ENCODE data around the gene PAM.

The PAM gene

DNA sequence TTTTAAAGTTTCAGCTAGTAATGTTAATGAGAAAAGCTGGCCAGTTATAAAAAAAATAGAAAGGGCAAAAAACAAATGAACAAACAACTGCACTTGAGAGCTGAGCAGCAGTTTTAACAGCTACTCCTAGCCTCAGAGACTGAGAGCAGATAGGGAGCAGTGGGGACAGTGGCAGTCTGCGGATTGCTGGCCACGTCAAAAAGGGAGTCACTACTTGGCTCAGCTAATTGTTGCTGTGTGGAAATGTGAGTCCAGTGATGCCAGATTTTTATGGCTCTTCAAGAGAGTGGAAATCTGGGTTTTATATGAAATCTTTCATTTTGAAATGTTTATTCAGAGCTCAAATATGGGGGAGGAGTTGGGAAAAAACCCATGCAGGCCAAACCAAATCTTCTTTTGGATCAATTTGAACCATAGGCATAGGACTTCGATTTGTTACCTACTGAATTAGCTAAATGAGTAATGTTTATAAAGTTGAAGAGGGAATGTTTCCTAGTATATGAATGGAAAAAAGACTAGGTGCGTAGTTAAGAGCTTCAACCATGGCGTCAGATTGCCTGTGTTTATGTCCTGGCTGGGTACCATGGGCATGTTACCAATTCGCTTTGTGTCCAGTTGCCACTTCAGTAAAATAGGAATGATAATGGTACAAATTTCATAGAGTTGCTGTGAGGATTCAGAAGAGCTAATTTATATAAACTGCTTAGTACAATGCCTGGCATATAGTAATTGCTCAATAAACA is 102.1 kb downstream of the PAM start:
- no peaks in the 10 kb centered on the region for H3K27me3 ChIP-seq (ENCODE audit: insufficient read depth, poor library complexity, severe bottlenecking)
- H3K27ac ChIP-seq (ENCODE audit: poor library complexity, severe bottlenecking): peak overlapping the region; percentile 58
- no peaks in the 10 kb centered on the region for H3K36me3 ChIP-seq (ENCODE audit: low read depth)
- no peaks in the 10 kb centered on the region for H3K9me3 ChIP-seq (ENCODE audit: severe bottlenecking)
- no peak for DNase-seq (ENCODE audit: low spot score)
- no peak for ATAC-seq (ENCODE audit: low read depth)
- H3K4me1 ChIP-seq (ENCODE audit: insufficient read depth, poor library complexity, severe bottlenecking): peaks cover 25% of the 10 kb centered on the region
- TF ChIP-seq, protein P1, sequence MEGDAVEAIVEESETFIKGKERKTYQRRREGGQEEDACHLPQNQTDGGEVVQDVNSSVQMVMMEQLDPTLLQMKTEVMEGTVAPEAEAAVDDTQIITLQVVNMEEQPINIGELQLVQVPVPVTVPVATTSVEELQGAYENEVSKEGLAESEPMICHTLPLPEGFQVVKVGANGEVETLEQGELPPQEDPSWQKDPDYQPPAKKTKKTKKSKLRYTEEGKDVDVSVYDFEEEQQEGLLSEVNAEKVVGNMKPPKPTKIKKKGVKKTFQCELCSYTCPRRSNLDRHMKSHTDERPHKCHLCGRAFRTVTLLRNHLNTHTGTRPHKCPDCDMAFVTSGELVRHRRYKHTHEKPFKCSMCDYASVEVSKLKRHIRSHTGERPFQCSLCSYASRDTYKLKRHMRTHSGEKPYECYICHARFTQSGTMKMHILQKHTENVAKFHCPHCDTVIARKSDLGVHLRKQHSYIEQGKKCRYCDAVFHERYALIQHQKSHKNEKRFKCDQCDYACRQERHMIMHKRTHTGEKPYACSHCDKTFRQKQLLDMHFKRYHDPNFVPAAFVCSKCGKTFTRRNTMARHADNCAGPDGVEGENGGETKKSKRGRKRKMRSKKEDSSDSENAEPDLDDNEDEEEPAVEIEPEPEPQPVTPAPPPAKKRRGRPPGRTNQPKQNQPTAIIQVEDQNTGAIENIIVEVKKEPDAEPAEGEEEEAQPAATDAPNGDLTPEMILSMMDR (IDR thresholded peaks at IDR 0.05; ENCODE audit: poor library complexity, severe bottlenecking): no peak
- H3K4me3 ChIP-seq (ENCODE audit: severe bottlenecking): no peak overlapping the region

DNA sequence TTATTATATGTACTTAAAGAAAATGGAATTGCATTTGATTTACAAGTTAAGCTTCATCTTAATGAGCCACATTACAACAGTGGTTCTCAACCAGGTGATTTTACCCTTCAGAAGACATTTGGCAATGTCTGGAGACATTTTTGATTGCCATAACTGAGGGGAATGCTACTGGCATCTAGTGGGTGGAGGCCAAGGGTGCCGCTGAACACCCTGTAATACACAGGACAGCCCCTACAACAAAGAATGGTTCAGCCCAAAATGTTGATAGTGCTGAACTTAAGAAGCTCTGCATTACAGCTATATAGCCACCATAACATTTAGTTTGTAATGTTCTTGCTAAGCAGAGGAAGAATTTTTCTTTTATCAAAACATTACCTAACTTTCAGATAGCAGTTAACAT is 103.1 kb downstream of the PAM start:
- DNase-seq (ENCODE audit: low spot score): no peak
- no peaks in the 10 kb centered on the region for H3K27me3 ChIP-seq (ENCODE audit: insufficient read depth, poor library complexity, severe bottlenecking)
- H3K36me3 ChIP-seq (ENCODE audit: low read depth): no peaks in the 10 kb centered on the region
- no peaks in the 10 kb centered on the region for H3K9me3 ChIP-seq (ENCODE audit: severe bottlenecking)
- H3K4me1 ChIP-seq (ENCODE audit: insufficient read depth, poor library complexity, severe bottlenecking): peaks cover 25% of the 10 kb centered on the region
- ATAC-seq (ENCODE audit: low read depth): no peak
- no peak overlapping the region for H3K27ac ChIP-seq (ENCODE audit: poor library complexity, severe bottlenecking)
- TF ChIP-seq, protein P1 (IDR thresholded peaks at IDR 0.05; ENCODE audit: poor library complexity, severe bottlenecking): no peak
- H3K4me3 ChIP-seq (ENCODE audit: severe bottlenecking): no peak overlapping the region

DNA sequence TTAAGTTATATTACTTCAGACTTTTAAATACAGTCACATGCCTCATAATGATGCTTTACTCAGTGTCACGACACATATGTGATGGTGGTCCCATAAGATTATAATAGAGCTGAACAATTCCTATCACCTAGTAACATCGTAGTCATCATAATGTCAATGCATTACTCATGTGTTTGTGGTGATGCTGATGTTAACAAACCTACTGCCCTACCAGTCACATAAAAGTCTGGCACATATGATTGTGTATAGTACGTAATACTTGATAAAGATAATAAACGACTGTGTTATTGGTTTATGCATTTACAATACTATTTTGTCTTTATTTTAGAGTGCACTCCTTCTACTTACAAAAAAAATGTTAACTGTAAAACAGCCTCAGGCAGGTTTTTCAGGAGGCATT is 103.7 kb downstream of the PAM start:
- TF ChIP-seq, protein P1 (IDR thresholded peaks at IDR 0.05; ENCODE audit: poor library complexity, severe bottlenecking): no peak
- peak; percentile 65 for ATAC-seq (ENCODE audit: low read depth)
- Histone ChIP-seq H3K4me1 (ENCODE audit: insufficient read depth, poor library complexity, severe bottlenecking) (peaks cover 25% of the 10 kb centered on the region), H3K9me3 (ENCODE audit: severe bottlenecking) (no peaks in the 10 kb centered on the region), H3K27me3 (ENCODE audit: insufficient read depth, poor library complexity, severe bottlenecking) (no peaks in the 10 kb centered on the region), H3K36me3 (ENCODE audit: low read depth) (no peaks in the 10 kb centered on the region), H3K27ac (ENCODE audit: poor library complexity, severe bottlenecking) (no peak overlapping the region), H3K4me3 (ENCODE audit: severe bottlenecking) (no peak overlapping the region)
- DNase-seq (ENCODE audit: low spot score): no peak

DNA sequence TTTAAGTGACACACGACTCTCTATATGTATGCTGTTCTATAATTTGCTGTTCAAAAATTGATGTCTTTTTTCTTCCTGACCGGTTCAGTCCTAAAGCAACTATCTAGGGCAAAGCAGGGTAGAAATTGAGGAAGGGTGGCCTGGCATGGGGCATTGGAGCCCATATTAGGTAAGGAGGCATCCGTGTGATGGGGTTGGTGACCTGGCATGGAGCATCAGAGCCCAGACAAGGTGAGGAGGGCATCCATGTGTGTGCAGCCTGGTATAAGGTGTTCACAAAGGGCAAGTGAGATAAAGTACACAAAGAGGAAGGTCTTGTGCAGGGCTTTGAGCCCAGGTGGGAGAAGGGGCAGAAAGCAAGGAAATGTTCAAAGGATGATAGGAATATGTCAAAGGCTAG is 104.9 kb downstream of the PAM start:
- Histone ChIP-seq H3K4me1 (ENCODE audit: insufficient read depth, poor library complexity, severe bottlenecking) (peaks cover 31% of the 10 kb centered on the region), H3K27ac (ENCODE audit: poor library complexity, severe bottlenecking) (no peak overlapping the region), H3K36me3 (ENCODE audit: low read depth) (no peaks in the 10 kb centered on the region), H3K27me3 (ENCODE audit: insufficient read depth, poor library complexity, severe bottlenecking) (no peaks in the 10 kb centered on the region), H3K4me3 (ENCODE audit: severe bottlenecking) (no peak overlapping the region), H3K9me3 (ENCODE audit: severe bottlenecking) (no peaks in the 10 kb centered on the region)
- DNase-seq (ENCODE audit: low spot score): no peak
- TF ChIP-seq, protein P1 (IDR thresholded peaks at IDR 0.05; ENCODE audit: poor library complexity, severe bottlenecking): no peak
- no peak for ATAC-seq (ENCODE audit: low read depth)

DNA sequence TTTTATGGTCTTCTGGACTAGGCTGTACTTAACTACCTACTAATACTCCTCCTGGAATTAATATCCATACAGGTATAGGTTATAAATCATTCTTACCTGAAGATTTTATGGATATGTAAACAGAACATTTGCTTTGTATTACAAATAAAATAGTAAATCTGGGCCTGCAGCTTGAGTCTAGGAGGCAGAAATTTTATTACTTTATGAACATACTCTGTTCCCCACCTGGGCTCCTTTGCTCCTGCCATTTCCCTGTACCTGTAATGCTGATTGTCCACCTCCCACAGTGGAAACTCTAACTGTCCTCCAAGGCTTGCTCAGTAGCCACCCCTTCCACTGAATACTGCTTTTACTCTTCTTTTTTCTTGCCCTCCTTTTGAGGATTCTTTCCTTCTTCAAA is 108.0 kb downstream of the PAM start:
- Histone ChIP-seq H3K27ac (ENCODE audit: poor library complexity, severe bottlenecking) (no peak overlapping the region), H3K36me3 (ENCODE audit: low read depth) (peaks cover 11% of the 10 kb centered on the region; the same call in 1 of the 2 replicates), H3K27me3 (ENCODE audit: insufficient read depth, poor library complexity, severe bottlenecking) (no peaks in the 10 kb centered on the region), H3K4me3 (ENCODE audit: severe bottlenecking) (no peak overlapping the region), H3K4me1 (ENCODE audit: insufficient read depth, poor library complexity, severe bottlenecking) (peaks cover 15% of the 10 kb centered on the region), H3K9me3 (ENCODE audit: severe bottlenecking) (no peaks in the 10 kb centered on the region)
- ATAC-seq (ENCODE audit: low read depth): no peak
- TF ChIP-seq, protein P1 (IDR thresholded peaks at IDR 0.05; ENCODE audit: poor library complexity, severe bottlenecking): no peak
- no peak for DNase-seq (ENCODE audit: low spot score)
